Activated CD8-positive, alpha-beta T cell treated with anti-CD3 and anti-CD28 coated beads for 36 hours (primary cell): ENCODE measurements around the gene CTDSPL. TPM values are rescaled to one million over a fixed set of nuclear protein-coding genes. Genes with fewer than 3 reads are reported as not detected.

Experiments
- ATAC-seq: fragments of 200-7000 bp; cut with Tn5 transposase; one replicate; pipeline ENCODE4 v1.10.0; 2021; ENCODE audit warnings: mild to moderate bottlenecking, moderate library complexity
- CTCF ChIA-PET: fragments of 350-600 bp; sonication (Branson Sonifier 250); formaldehyde crosslinking; loops from one replicate; lab custom pipeline; 2021; ENCODE audit warnings: antibody characterized with exemption; lab: Charles Lee
- POLR2A ChIA-PET: fragments of 350-600 bp; sonication (Branson Sonifier 250); formaldehyde crosslinking; loops from one replicate; lab custom pipeline; 2021; ENCODE audit warnings: antibody characterized with exemption; lab: Charles Lee
- DNase-seq: peaks from one replicate; pipeline ENCODE4 v3.0.0-alpha.2; 2020
- H3K27ac Mint-ChIP-seq: one replicate; pipeline ENCODE4 v1.8.0; 2021; ENCODE audit warnings: mild to moderate bottlenecking, mixed read lengths
- H3K27me3 Mint-ChIP-seq: one replicate; pipeline ENCODE4 v1.8.0; 2021; ENCODE audit warnings: mixed read lengths
- H3K36me3 Mint-ChIP-seq: one replicate; pipeline ENCODE4 v1.8.0; 2021; ENCODE audit warnings: low read depth, mixed read lengths
- H3K4me1 Mint-ChIP-seq: one replicate; pipeline ENCODE4 v1.8.0; 2021; ENCODE audit warnings: low read depth, mixed read lengths
- H3K4me3 Mint-ChIP-seq: one replicate; pipeline ENCODE4 v1.8.0; 2021; ENCODE audit warnings: mild to moderate bottlenecking, moderate library complexity, mixed read lengths
- H3K9me3 Mint-ChIP-seq: one replicate; pipeline ENCODE4 v1.8.0; 2021; ENCODE audit warnings: mixed read lengths
- CTCF ChIP-seq: fragments of 200-600 bp; IDR thresholded peaks from one replicate; pipeline ENCODE4 v1.8.0; 2022; ENCODE audit warnings: antibody characterized with exemption, mild to moderate bottlenecking
- intact Hi-C: fragments of 100-400 bp; cut with micrococcal nuclease; formaldehyde crosslinking; loops from one replicate; pipeline ENCODE4 v1.10.0; 2022
- total RNA-seq, 2 experiments: library from RNA; stranded (reverse); gene quantifications; one replicate each; pipeline ENCODE4 v1.2.3, GENCODE V29; 2021

Gene CTDSPL
- total RNA-seq, 2 experiments from 2014 or later, result 1.2 to 1.7 TPM

DNA sequence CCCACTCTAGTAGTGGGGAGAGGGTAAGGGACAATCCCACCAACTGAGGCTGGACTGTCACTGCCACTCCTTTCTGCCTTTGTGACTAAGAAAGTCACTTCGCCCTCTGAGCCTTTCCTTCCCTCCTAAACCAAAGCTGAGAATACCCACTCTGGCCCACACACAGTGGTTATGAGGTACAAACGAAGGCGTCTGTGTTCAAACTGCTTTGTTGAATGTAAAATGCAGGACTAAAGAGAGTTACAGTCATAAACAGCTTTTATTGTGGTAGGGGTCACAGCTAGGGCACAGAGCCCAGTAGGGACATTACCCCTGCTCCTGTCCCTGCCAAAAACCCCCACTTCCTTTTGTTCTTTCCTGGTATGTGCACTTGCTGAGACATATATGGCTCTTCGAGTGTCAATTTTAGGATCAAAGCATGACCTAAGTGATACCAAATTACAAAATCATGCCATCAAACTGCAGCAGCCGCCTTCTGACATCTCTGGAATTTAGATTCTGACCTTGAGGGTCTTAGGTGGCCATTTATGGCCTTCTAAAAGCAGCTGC lies 45.1 kb downstream of the CTDSPL start:
- ATAC-seq, result peak; percentile 69

GRCh38 chr3:37907371-37907770 lies 45.7 kb downstream of the CTDSPL start:
- peaks cover 4% of the 10 kb centered on the region for H3K27me3 Mint-ChIP-seq
- CTCF ChIA-PET, result interaction anchor here (0.9 to 1.4 kb wide), 2 partner anchors 62 to 89 kb away, joined by 3 to 4 read pairs; no protein-coding TSS in a partner anchor
- TF ChIP-seq CTCF, result no peak
- DNase-seq (no peak), ATAC-seq (no peak)
- H3K4me1 Mint-ChIP-seq, result peaks cover 28% of the 10 kb centered on the region
- peak overlapping the region; percentile 3 for H3K27ac Mint-ChIP-seq
- no peaks in the 10 kb centered on the region for H3K36me3 Mint-ChIP-seq
- intact Hi-C loops, result no loop called here
- H3K4me3 Mint-ChIP-seq, result no peak overlapping the region
- H3K9me3 Mint-ChIP-seq, result no peaks in the 10 kb centered on the region
- POLR2A ChIA-PET, result no interaction called here

More for the DNA sequence above, 45.1 kb downstream of the CTDSPL start:
- intact Hi-C loops, result no loop called here
- Mint-ChIP-seq H3K36me3 (no peaks in the 10 kb centered on the region), H3K27me3 (peaks cover 4% of the 10 kb centered on the region), H3K9me3 (no peaks in the 10 kb centered on the region), H3K4me1 (peaks cover 28% of the 10 kb centered on the region), H3K27ac (no peak overlapping the region), H3K4me3 (no peak overlapping the region)
- ChIA-PET POLR2A (no interaction called here), CTCF (interaction anchor here (0.9 to 1.4 kb wide), 2 partner anchors 63 to 90 kb away, joined by 3 to 4 read pairs; no protein-coding TSS in a partner anchor)
- peak; percentile 54 for DNase-seq
- no peak for TF ChIP-seq CTCF

GRCh38 chr3:37907906-37908305 lies 46.2 kb downstream of the CTDSPL start:
- DNase-seq (peak; percentile 58), ATAC-seq (peak; percentile 82)
- peaks cover 5% of the 10 kb centered on the region for H3K27me3 Mint-ChIP-seq
- H3K4me3 Mint-ChIP-seq, result no peak overlapping the region
- H3K9me3 Mint-ChIP-seq, result no peaks in the 10 kb centered on the region
- CTCF ChIA-PET, result interaction anchor here (0.9 to 1.4 kb wide), 2 partner anchors 62 to 89 kb away, joined by 3 to 4 read pairs; no protein-coding TSS in a partner anchor
- POLR2A ChIA-PET, result no interaction called here
- intact Hi-C loops, result no loop called here
- TF ChIP-seq CTCF, result no peak
- H3K4me1 Mint-ChIP-seq, result peaks cover 24% of the 10 kb centered on the region
- H3K36me3 Mint-ChIP-seq, result no peaks in the 10 kb centered on the region
- no peak overlapping the region for H3K27ac Mint-ChIP-seq

DNA sequence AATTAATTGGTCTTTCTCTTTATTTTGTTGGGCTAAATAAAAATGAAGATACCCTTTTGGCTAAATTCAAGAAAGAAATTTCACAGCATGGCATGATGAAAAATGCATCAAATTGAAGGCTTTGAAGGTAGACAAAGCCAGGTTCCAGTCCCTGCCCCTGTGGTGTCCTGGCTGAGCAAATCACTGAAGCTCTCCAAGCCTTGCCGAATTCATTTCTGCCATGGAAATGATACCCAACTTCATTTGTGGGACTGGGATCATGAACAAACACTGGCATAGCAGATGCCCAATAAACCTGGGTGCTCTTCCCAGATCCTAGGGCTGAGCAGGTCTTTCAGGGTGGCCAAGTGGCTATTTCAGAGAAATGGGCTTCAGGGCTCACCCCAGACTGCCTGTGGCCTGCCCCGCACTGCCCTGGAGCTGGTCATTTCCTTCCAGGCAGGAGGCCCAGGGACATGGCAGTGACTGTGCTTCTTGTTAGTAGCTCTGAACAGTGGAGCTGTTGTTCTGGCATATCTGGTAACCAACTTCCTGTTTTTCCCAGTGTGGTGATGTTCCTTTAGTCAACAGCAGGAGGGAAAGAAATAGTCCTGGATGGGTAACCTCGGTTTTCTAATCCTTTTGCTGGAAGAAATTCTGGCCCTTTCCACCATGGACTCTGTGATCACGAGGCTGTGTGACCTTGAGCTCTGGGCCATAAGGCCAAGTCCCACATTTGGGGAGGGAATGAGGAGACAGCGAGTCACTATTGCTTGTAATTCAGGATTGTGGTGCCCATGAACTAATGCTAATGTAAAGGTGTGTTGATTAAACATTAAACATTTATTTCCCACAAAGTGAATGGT lies 47.6 kb downstream of the CTDSPL start:
- H3K36me3 Mint-ChIP-seq, result no peaks in the 10 kb centered on the region
- peaks cover 5% of the 10 kb centered on the region for H3K27me3 Mint-ChIP-seq
- no peaks in the 10 kb centered on the region for H3K9me3 Mint-ChIP-seq
- H3K4me3 Mint-ChIP-seq, result no peak overlapping the region
- no peak for TF ChIP-seq CTCF
- intact Hi-C loops, result no loop called here
- no peak overlapping the region for H3K27ac Mint-ChIP-seq
- peaks cover 23% of the 10 kb centered on the region for H3K4me1 Mint-ChIP-seq
- DNase-seq, result no peak
- POLR2A ChIA-PET, result no interaction called here
- CTCF ChIA-PET, result interaction anchor here (3.2 kb wide), 1 partner anchor 54 kb away, joined by 19 read pairs; no protein-coding TSS in a partner anchor
- no peak for ATAC-seq
